H1 (cell line): ENCODE data around the gene BATF2.
"Not testable (repeated sequence)": the region's sequence is repeated elsewhere in the genome, so short reads cannot be mapped to it uniquely, and the experiment has no call there.

ENCODE experiments used
- CTCF ChIP-seq, 3 experiments: IDR thresholded peaks; 1 replicate in 2 of 3; 2 replicates in 1 of 3; pipeline versions ENCODE4 v1.5.1 to v1.6.1; 2011; ENCODE audit warnings: low read length in 3 of 3, mild to moderate bottlenecking in 3 of 3, inconsistent platforms in 2 of 3, low read depth in 1 of 3, moderate library complexity in 1 of 3; ENCODE audit not compliant: insufficient read depth in 1 of 3; ENCODE audit errors: control extremely low read depth in 1 of 3
- EP300 ChIP-seq, 2 experiments: IDR thresholded peaks; 1 replicate in 1 of 2; 2 replicates in 1 of 2; pipeline ENCODE4 v1.6.1; 2011 to 2012; ENCODE audit warnings: low read depth in 2 of 2, low read length in 2 of 2, mild to moderate bottlenecking in 2 of 2, borderline replicate concordance in 1 of 2, inconsistent platforms in 1 of 2, moderate library complexity in 1 of 2
- EZH2 ChIP-seq: fragments of 200-600 bp; sonication (generic); IDR thresholded peaks from 2 replicates; pipeline ENCODE4 v1.7.1; 2012; ENCODE audit warnings: low read depth, mild to moderate bottlenecking, moderate library complexity, low read length, inconsistent platforms; ENCODE audit not compliant: severe bottlenecking
- POLR2A ChIP-seq, 2 experiments: IDR thresholded peaks; 1 replicate in 1 of 2; 2 replicates in 1 of 2; pipeline ENCODE4 v1.6.1; 2011; ENCODE audit warnings: low read depth in 2 of 2, low read length in 2 of 2, mild to moderate bottlenecking in 2 of 2; ENCODE audit errors: control extremely low read depth in 1 of 2
- POLR2AphosphoS5 ChIP-seq: IDR thresholded peaks from 2 replicates; pipeline ENCODE4 v1.6.1; 2011; ENCODE audit warnings: low read depth, low read length
- RAD21 ChIP-seq, 2 experiments: IDR thresholded peaks in 1 of 2; conservative IDR thresholded peaks in 1 of 2; 2 replicates each; pipeline ENCODE4 v1.6.1; 2011; ENCODE audit warnings: low read depth in 2 of 2, low read length in 2 of 2, improper control_type of control experiment in 1 of 2, inconsistent platforms in 1 of 2, mild to moderate bottlenecking in 1 of 2, moderate library complexity in 1 of 2
- RBBP5 ChIP-seq: IDR thresholded peaks from 2 replicates; pipeline ENCODE4 v1.7.1; 2012; ENCODE audit warnings: low read depth, mild to moderate bottlenecking, inconsistent platforms, low read length, moderate library complexity, borderline replicate concordance
- SP1 ChIP-seq: IDR thresholded peaks from 2 replicates; pipeline ENCODE4 v1.6.1; 2011; ENCODE audit warnings: low read depth, low read length
- SUZ12 ChIP-seq: fragments of 200-600 bp; sonication (generic); IDR thresholded peaks from 2 replicates; pipeline ENCODE4 v1.6.1; 2012; ENCODE audit warnings: mild to moderate bottlenecking, inconsistent platforms, low read length, moderate library complexity, mixed read lengths
- ZNF274 ChIP-seq: IDR thresholded peaks from 2 replicates; pipeline ENCODE4 v1.7.0; 2012; ENCODE audit warnings: low read length, borderline replicate concordance; ENCODE audit errors: extremely low read depth

GRCh38 chr11:65023502-65023901 is 26.7 kb upstream of the BATF2 start:
- not testable (repeated sequence) for TF ChIP-seq RAD21 (IDR thresholded peaks at IDR 0.05 in 1 of 2, conservative IDR thresholded peaks at IDR 0.05 in 1 of 2; ENCODE audit: low read depth in 2 of 2, low read length in 2 of 2); RBBP5; POLR2AphosphoS5; CTCF (IDR thresholded peaks at IDR 0.05; ENCODE audit: control extremely low read depth in 1 of 3, insufficient read depth in 1 of 3, low read depth in 1 of 3, low read length in 3 of 3); SP1; EZH2; ZNF274; POLR2A (IDR thresholded peaks at IDR 0.05; ENCODE audit: control extremely low read depth in 1 of 2, low read depth in 2 of 2, low read length in 2 of 2); EP300 (IDR thresholded peaks at IDR 0.05; ENCODE audit: borderline replicate concordance in 1 of 2, low read depth in 2 of 2, low read length in 2 of 2); SUZ12
